Endothelial cell of umbilical vein (primary cell): ENCODE data around the gene CAMLG.
"Not testable (repeated sequence)": the region's sequence is repeated elsewhere in the genome, so short reads cannot be mapped to it uniquely, and the experiment has no call there.

Source experiments
- CTCF ChIP-seq, 2 donors: IDR thresholded peaks; 1 replicate in 1 of 2; 2 replicates in 1 of 2; pipeline ENCODE4 v1.5.1; 2011; ENCODE audit warnings: low read length in 2 of 2, mild to moderate bottlenecking in 2 of 2, moderate library complexity in 2 of 2, control low read depth in 1 of 2, inconsistent platforms in 1 of 2, low read depth in 1 of 2; ENCODE audit not compliant: insufficient read depth in 1 of 2; ENCODE audit errors: extremely low read depth in 1 of 2
- EZH2 ChIP-seq: IDR thresholded peaks from 2 replicates; pipeline ENCODE4 v1.6.1; 2012; ENCODE audit warnings: borderline replicate concordance, low read depth, mild to moderate bottlenecking, moderate library complexity, low read length, inconsistent platforms; ENCODE audit not compliant: severe bottlenecking
- FOS ChIP-seq: IDR thresholded peaks from 2 replicates; pipeline ENCODE4 v1.6.1; 2011; ENCODE audit warnings: mild to moderate bottlenecking, low read length, moderate library complexity, borderline replicate concordance; ENCODE audit not compliant: insufficient read depth
- JUN ChIP-seq: IDR thresholded peaks from 2 replicates; pipeline ENCODE4 v1.6.1; 2011; ENCODE audit warnings: borderline replicate concordance, low read depth; ENCODE audit not compliant: insufficient read length, insufficient read depth
- MYC ChIP-seq: IDR thresholded peaks from one replicate; pipeline ENCODE4 v1.6.1; 2011; ENCODE audit warnings: mild to moderate bottlenecking, low read depth, low read length
- POLR2A ChIP-seq: IDR thresholded peaks from 2 replicates; pipeline ENCODE4 v1.6.1; 2012; ENCODE audit warnings: low read depth, mild to moderate bottlenecking, control low read depth, low read length
- POLR2AphosphoS5 ChIP-seq: IDR thresholded peaks from 2 replicates; pipeline ENCODE4 v1.6.1; 2012; ENCODE audit warnings: low read depth, mild to moderate bottlenecking, control low read depth, low read length, moderate library complexity; ENCODE audit not compliant: insufficient read depth

DNA sequence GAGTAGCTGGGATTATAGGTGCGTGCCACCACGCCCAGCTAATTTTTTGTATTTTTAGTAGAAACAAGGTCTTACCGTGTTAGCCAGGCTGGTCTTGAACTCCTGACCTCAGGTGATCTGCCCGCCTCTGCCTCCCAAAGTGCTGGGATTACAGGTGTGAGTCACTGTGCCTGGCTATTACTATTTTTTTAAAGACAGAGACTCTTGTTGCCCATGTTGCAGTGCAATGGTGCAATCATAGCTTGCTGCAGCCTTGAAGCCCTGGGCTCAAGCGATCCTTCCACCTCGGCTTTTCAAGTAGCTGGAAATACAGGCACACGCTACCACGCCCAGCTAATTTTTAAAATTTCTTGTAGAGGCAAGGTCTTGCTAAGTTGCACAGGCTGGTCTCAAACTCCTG lies 48.2 kb upstream of the CAMLG start:
- not testable (repeated sequence) for TF ChIP-seq POLR2A; EZH2; CTCF (IDR thresholded peaks at IDR 0.05; ENCODE audit: extremely low read depth in 1 of 2, insufficient read depth in 1 of 2, low read depth in 1 of 2, low read length in 2 of 2); POLR2AphosphoS5; FOS; JUN; MYC
